ENCODE results near the gene ACVR1B. TPM values are rescaled to one million over a fixed set of nuclear protein-coding genes. Genes with fewer than 3 reads are reported as not detected.

Gene ACVR1B
- total and polyA plus RNA-seq, 2 experiments from 2014 or later: 2.4 to 7.5 TPM

GRCh38 chr12:51974646-51975045 is 23.1 kb downstream of the ACVR1B start:
- H3K27me3 ChIP-seq (ENCODE audit: insufficient read depth): no peaks in the 10 kb centered on the region
- peaks cover 12% of the 10 kb centered on the region for H3K4me1 ChIP-seq (ENCODE audit: insufficient read depth)
- no peaks in the 10 kb centered on the region for H3K36me3 ChIP-seq (ENCODE audit: insufficient read depth)
- H3K27ac ChIP-seq (ENCODE audit: low read depth): no peak overlapping the region
- TF ChIP-seq STAT1 (IDR thresholded peaks at IDR 0.05; ENCODE audit: unreplicated experiment) (no peak), JUNB (IDR thresholded peaks at IDR 0.05; ENCODE audit: unreplicated experiment) (no peak), REST (IDR thresholded peaks at IDR 0.05; ENCODE audit: unreplicated experiment) (no peak), EZH2 (IDR thresholded peaks at IDR 0.05; ENCODE audit: low read depth, unreplicated experiment) (no peak), ZNF114 (CRISPR knock-in tag; IDR thresholded peaks at IDR 0.05) (no peak), EZH2phosphoT487 (IDR thresholded peaks at IDR 0.05; ENCODE audit: unreplicated experiment) (no peak), ETS1 (IDR thresholded peaks at IDR 0.05) (no peak), CREB1 (CRISPR knock-in tag; IDR thresholded peaks at IDR 0.05; ENCODE audit: low read depth) (no peak), POLR2AphosphoS5 (IDR thresholded peaks at IDR 0.05; ENCODE audit: low read depth) (no peak), NANOG (IDR thresholded peaks at IDR 0.05; ENCODE audit: borderline replicate concordance) (no peak), CTCF (conservative IDR thresholded peaks at IDR 0.05; ENCODE audit: low read depth in 2 of 2) (no peak), ZNF462 (CRISPR knock-in tag; IDR thresholded peaks at IDR 0.05) (no peak), ZNF331 (CRISPR knock-in tag; IDR thresholded peaks at IDR 0.05; ENCODE audit: low read depth) (no peak)
- 0 out of 2 replicates have a peak, but pooled peaks cover 10% of the 10 kb centered on the region for H3K79me2 ChIP-seq (replicated peaks; ENCODE audit: insufficient read depth)
- Mint-ChIP-seq H3K4me1 (peaks cover 40% of the 10 kb centered on the region), H3K27me3 (ENCODE audit: insufficient read depth, low read depth, poor library complexity) (peaks cover 1% of the 10 kb centered on the region), H3K4me3 (no peak overlapping the region; the same call in 2 of the 3 replicates), H3K36me3 (ENCODE audit: low read depth) (peaks cover 28% of the 10 kb centered on the region), H3K27ac (no peak overlapping the region), H3K9me3 (no peaks in the 10 kb centered on the region)
- no peaks in the 10 kb centered on the region for H3F3A ChIP-seq (replicated peaks; ENCODE audit: low read depth)
- H3K4me2 ChIP-seq: 0 out of 2 replicates have a peak overlapping the region, but pooled peaks have one; percentile 32
- DNase-seq (ENCODE audit: low spot score) (no peak), ATAC-seq (peak; percentile 33)
- no peak overlapping the region for H2AFZ ChIP-seq
- no peak overlapping the region for H3K4me3 ChIP-seq
- peaks cover 23% of the 10 kb centered on the region; the same call in 1 of the 2 replicates for H4K20me1 ChIP-seq (replicated peaks; ENCODE audit: insufficient read depth)
- H3K9me2 ChIP-seq (ENCODE audit: insufficient read depth): no peaks in the 10 kb centered on the region

All from GM23338 (cell line).